K562 (cell line): ENCODE results near the gene AASDH. TPM values are rescaled to one million over a fixed set of nuclear protein-coding genes. Genes with fewer than 3 reads are reported as not detected.
A peak's percentile ranks its signal among the peaks of the same experiment; 100 is the strongest.

Experiments
- AFF4 ChIP-seq: sonication (generic); formaldehyde crosslinking; IDR thresholded peaks from 2 replicates; pipeline ENCODE4 v1.8.0; 2023; ENCODE audit warnings: mild to moderate bottlenecking, missing genetic modification reagents
- ATF7 ChIP-seq: fragments of 450-650 bp; IDR thresholded peaks from 2 replicates; pipeline ENCODE4 v1.7.1; 2014; ENCODE audit warnings: mild to moderate bottlenecking, moderate library complexity
- FOXJ3 ChIP-seq: sonication (generic); formaldehyde crosslinking; IDR thresholded peaks from 2 replicates; pipeline ENCODE4 v1.4.0; 2020; ENCODE audit warnings: mild to moderate bottlenecking, missing genetic modification reagents
- KLF10 ChIP-seq: fragments of 250-450 bp; sonication (Bioruptor Pico); IDR thresholded peaks from 2 replicates; pipeline ENCODE4 v1.6.1; 2021; ENCODE audit warnings: matching md5 sums
- OTX1 ChIP-seq: fragments of 450-650 bp; formaldehyde crosslinking; IDR thresholded peaks from 2 replicates; pipeline ENCODE4 v1.4.0; 2022; ENCODE audit warnings: mild to moderate bottlenecking
- SREBF1 ChIP-seq: fragments of 150-350 bp; IDR thresholded peaks from 2 replicates; pipeline ENCODE4 v1.6.1; 2014; ENCODE audit warnings: antibody characterized with exemption, low read depth, low read length, borderline replicate concordance
- ZC3H11A ChIP-seq: IDR thresholded peaks from 2 replicates; pipeline ENCODE4 v1.6.1; 2012; ENCODE audit warnings: low read depth, low read length, improper control_type of control experiment
- ZNF165 ChIP-seq: fragments of 250-450 bp; sonication (Bioruptor Pico); IDR thresholded peaks from 2 replicates; pipeline ENCODE4 v1.4.0; 2020; ENCODE audit warnings: borderline replicate concordance
- ZNF318 ChIP-seq, 2 experiments: fragments of 450-650 bp; IDR thresholded peaks; 2 replicates each; pipeline ENCODE4 v1.6.1; 2016; ENCODE audit warnings: mild to moderate bottlenecking in 2 of 2, borderline replicate concordance in 1 of 2, low read depth in 1 of 2, moderate library complexity in 1 of 2
- ZNF449 ChIP-seq: fragments of 250-450 bp; sonication (Bioruptor Pico); IDR thresholded peaks from 2 replicates; pipeline ENCODE4 v1.8.0; 2022; ENCODE audit warnings: moderate library complexity, mild to moderate bottlenecking, inconsistent platforms
- polyA plus RNA-seq, 8 experiments: library from polyadenylated mRNA; depleted of rRNA in 4 of 8; stranded (reverse) in 5 of 8; unstranded in 3 of 8; fragments of >200 nt; fragmentation: Nextera tagmentation in 2 of 8; fragmentation: Illumina TruSeq in 1 of 8; extraction: Ambion mirVana in 2 of 8; extraction: Trizol in 1 of 8; gene quantifications; 2 replicates each; pipeline versions ENCODE4 v1.2.1 to v1.2.3, GENCODE V29; 2011 to 2014; ENCODE audit warnings: inconsistent platforms in 1 of 8, missing spikeins in 1 of 8
- total RNA-seq, 7 experiments: library from RNA; depleted of rRNA in 6 of 7; stranded (reverse); fragments of >200 nt in 6 of 7; fragmentation: Illumina TruSeq in 2 of 7; extraction: Trizol in 2 of 7; gene quantifications; 2 replicates each; pipeline versions ENCODE4 v1.2.1 to v1.2.3, GENCODE V29; 2011 to 2021; ENCODE audit warnings: low replicate concordance in 1 of 7

AASDH gene
- total and polyA plus RNA-seq, 9 of the 15 experiments (the other 6 are each of a cell fraction or from before 2014, with no cell fraction given), result 8.6 to 29.7 (median 13.7) TPM

GRCh38 chr4:56387023-56388001 is at the start of gene AASDH (continued):
- TF ChIP-seq ATF7, result peak; percentile 92
- peak; percentile 79 for TF ChIP-seq AFF4 (CRISPR knock-in tag)
- TF ChIP-seq ZNF318 (IDR thresholded peaks at IDR 0.05; ENCODE audit: borderline replicate concordance in 1 of 2, low read depth in 1 of 2), result no peak
- TF ChIP-seq ZC3H11A, result no peak
- no peak for TF ChIP-seq ZNF165 (CRISPR knock-in tag)
- no peak for TF ChIP-seq KLF10
- no peak for TF ChIP-seq SREBF1
- TF ChIP-seq FOXJ3 (CRISPR knock-in tag), result no peak
- TF ChIP-seq OTX1 (CRISPR knock-in tag), result 0 out of 2 replicates have a peak, but pooled peaks have one; percentile 8
- no peak for TF ChIP-seq ZNF449 (CRISPR knock-in tag)
